KMS-11 (cell line): ENCODE results near the gene TXNDC16.

ENCODE experiments used
- H2AFZ ChIP-seq: fragments of 200-600 bp; sonication (generic); 2 replicates; pipeline ENCODE4 v1.6.1; 2016; ENCODE audit warnings: antibody characterized with exemption, mixed run types, low read depth
- H3K27ac ChIP-seq: fragments of 200-600 bp; sonication (generic); 2 replicates; pipeline ENCODE4 v1.6.1; 2016; ENCODE audit warnings: mild to moderate bottlenecking, mixed run types
- H3K27me3 ChIP-seq: fragments of 200-600 bp; sonication (generic); 2 replicates; pipeline ENCODE4 v1.6.1; 2017; ENCODE audit warnings: mild to moderate bottlenecking, low read depth, mixed run types, moderate library complexity; ENCODE audit not compliant: insufficient read depth
- H3K36me3 ChIP-seq: fragments of 200-600 bp; sonication (generic); 2 replicates; pipeline ENCODE4 v1.6.1; 2017; ENCODE audit warnings: mild to moderate bottlenecking, mixed run types; ENCODE audit not compliant: insufficient read depth
- H3K4me1 ChIP-seq: fragments of 200-600 bp; sonication (generic); 2 replicates; pipeline ENCODE4 v1.6.1; 2016; ENCODE audit warnings: mild to moderate bottlenecking, low read depth, mixed run types; ENCODE audit not compliant: poor library complexity, severe bottlenecking
- H3K4me2 ChIP-seq: fragments of 200-600 bp; sonication (generic); 2 replicates; pipeline ENCODE4 v1.7.0; 2016; ENCODE audit warnings: mild to moderate bottlenecking, mixed run types
- H3K4me3 ChIP-seq: fragments of 200-600 bp; sonication (generic); IDR thresholded peaks from 2 replicates; pipeline ENCODE4 v1.6.1; 2017; ENCODE audit warnings: low read depth, low read length, mixed read lengths; ENCODE audit not compliant: insufficient read depth
- H3K79me2 ChIP-seq: fragments of 200-600 bp; sonication (generic); 2 replicates; pipeline ENCODE4 v1.6.1; 2016; ENCODE audit warnings: low read depth, mixed run types; ENCODE audit not compliant: insufficient read depth
- H3K9ac ChIP-seq: fragments of 200-600 bp; sonication (generic); 2 replicates; pipeline ENCODE4 v1.6.1; 2016; ENCODE audit warnings: mild to moderate bottlenecking, mixed run types
- H4K20me1 ChIP-seq: fragments of 200-600 bp; sonication (generic); 2 replicates; pipeline ENCODE4 v1.6.1; 2016; ENCODE audit warnings: mild to moderate bottlenecking, mixed run types; ENCODE audit not compliant: insufficient read depth
- TF ChIP-seq, protein P1 (sequence below): fragments of 200-600 bp; sonication (generic); conservative IDR thresholded peaks from 2 replicates; pipeline ENCODE4 v1.6.1; 2017; ENCODE audit warnings: low read depth, mild to moderate bottlenecking, antibody characterized with exemption, low read length, moderate library complexity, mixed read lengths

The TXNDC16 gene

DNA sequence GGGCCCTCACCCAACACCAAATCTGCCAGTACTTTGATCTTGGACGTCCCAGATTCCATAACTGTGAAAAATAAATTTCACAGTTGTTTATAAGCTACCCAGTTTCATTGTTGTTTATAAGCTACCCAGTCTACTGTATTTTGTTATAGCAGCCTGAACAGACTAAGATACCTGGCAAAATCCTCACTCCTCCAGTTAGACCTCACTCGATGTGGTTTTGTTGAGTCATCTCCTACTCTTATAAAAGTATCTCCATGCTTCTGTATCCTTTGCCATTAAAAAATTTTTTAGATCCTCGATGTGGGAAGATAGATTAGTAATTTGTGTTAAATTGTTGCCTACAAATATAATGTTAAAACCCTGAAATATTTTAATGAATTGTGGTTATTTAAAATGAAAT, 16.0 kb downstream of the TXNDC16 start:
- TF ChIP-seq, protein P1, sequence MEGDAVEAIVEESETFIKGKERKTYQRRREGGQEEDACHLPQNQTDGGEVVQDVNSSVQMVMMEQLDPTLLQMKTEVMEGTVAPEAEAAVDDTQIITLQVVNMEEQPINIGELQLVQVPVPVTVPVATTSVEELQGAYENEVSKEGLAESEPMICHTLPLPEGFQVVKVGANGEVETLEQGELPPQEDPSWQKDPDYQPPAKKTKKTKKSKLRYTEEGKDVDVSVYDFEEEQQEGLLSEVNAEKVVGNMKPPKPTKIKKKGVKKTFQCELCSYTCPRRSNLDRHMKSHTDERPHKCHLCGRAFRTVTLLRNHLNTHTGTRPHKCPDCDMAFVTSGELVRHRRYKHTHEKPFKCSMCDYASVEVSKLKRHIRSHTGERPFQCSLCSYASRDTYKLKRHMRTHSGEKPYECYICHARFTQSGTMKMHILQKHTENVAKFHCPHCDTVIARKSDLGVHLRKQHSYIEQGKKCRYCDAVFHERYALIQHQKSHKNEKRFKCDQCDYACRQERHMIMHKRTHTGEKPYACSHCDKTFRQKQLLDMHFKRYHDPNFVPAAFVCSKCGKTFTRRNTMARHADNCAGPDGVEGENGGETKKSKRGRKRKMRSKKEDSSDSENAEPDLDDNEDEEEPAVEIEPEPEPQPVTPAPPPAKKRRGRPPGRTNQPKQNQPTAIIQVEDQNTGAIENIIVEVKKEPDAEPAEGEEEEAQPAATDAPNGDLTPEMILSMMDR, result no peak
- no peak overlapping the region for H3K9ac ChIP-seq
- no peak overlapping the region for H3K27ac ChIP-seq

DNA sequence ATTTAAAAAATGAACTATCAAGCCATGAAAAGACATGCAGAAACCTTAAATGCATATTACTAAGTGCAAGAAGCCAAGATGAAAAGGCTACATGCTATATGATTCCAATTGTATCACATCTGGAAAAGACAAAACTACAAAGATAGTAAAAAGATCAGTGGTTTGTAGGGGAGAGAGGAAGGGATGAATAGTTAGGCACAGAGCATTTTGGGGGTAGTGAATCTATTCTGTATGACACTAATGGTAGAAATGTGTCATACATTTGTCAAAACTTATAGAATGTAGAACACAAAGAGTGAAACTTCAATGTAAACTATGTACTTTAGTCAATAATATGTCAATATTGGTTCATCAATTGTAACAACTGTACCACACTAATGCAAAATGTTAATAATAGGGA, 20.8 kb downstream of the TXNDC16 start:
- no peaks in the 10 kb centered on the region for H3K36me3 ChIP-seq
- TF ChIP-seq, protein P1, result no peak
- H3K4me2 ChIP-seq, result no peak overlapping the region
- H2AFZ ChIP-seq, result no peak overlapping the region
- H3K79me2 ChIP-seq, result no peaks in the 10 kb centered on the region
- no peak overlapping the region for H3K4me3 ChIP-seq
- no peaks in the 10 kb centered on the region for H4K20me1 ChIP-seq
- H3K27me3 ChIP-seq, result no peaks in the 10 kb centered on the region
- H3K27ac ChIP-seq, result no peak overlapping the region
- no peak overlapping the region for H3K9ac ChIP-seq
- H3K4me1 ChIP-seq, result no peaks in the 10 kb centered on the region

More for the DNA sequence above, 16.0 kb downstream of the TXNDC16 start:
- Histone ChIP-seq H4K20me1 (no peaks in the 10 kb centered on the region), H3K4me3 (no peak overlapping the region), H3K79me2 (no peaks in the 10 kb centered on the region), H3K4me2 (no peak overlapping the region), H2AFZ (no peak overlapping the region), H3K27me3 (no peaks in the 10 kb centered on the region), H3K36me3 (no peaks in the 10 kb centered on the region), H3K4me1 (no peaks in the 10 kb centered on the region)

DNA sequence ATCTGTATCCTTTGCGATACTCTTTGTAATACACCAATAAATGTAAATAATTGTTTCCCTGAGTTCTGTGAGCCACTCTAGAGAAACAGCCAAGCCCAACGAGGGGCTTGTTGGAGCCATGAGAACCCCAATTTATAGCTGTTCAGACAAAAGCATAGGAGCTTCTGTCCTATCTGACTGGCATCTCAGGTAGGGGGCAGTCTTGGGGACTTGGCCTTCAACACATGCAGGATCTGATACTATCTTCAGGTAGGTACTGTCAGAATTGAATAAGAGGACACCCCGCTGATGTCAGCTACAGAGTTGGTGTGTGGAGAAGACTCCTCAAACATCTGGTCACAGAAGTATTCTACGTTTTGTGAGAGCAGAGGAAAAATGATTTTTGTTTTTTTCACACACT, 25.3 kb downstream of the TXNDC16 start:
- no peaks in the 10 kb centered on the region for H3K36me3 ChIP-seq
- H4K20me1 ChIP-seq, result no peaks in the 10 kb centered on the region
- no peak overlapping the region for H3K4me2 ChIP-seq
- H3K4me3 ChIP-seq, result no peak overlapping the region
- TF ChIP-seq, protein P1, result no peak
- no peak overlapping the region for H3K9ac ChIP-seq
- no peak overlapping the region for H3K27ac ChIP-seq
- no peaks in the 10 kb centered on the region for H3K79me2 ChIP-seq
- H3K27me3 ChIP-seq, result no peaks in the 10 kb centered on the region
- H2AFZ ChIP-seq, result no peak overlapping the region
- H3K4me1 ChIP-seq, result no peaks in the 10 kb centered on the region

DNA sequence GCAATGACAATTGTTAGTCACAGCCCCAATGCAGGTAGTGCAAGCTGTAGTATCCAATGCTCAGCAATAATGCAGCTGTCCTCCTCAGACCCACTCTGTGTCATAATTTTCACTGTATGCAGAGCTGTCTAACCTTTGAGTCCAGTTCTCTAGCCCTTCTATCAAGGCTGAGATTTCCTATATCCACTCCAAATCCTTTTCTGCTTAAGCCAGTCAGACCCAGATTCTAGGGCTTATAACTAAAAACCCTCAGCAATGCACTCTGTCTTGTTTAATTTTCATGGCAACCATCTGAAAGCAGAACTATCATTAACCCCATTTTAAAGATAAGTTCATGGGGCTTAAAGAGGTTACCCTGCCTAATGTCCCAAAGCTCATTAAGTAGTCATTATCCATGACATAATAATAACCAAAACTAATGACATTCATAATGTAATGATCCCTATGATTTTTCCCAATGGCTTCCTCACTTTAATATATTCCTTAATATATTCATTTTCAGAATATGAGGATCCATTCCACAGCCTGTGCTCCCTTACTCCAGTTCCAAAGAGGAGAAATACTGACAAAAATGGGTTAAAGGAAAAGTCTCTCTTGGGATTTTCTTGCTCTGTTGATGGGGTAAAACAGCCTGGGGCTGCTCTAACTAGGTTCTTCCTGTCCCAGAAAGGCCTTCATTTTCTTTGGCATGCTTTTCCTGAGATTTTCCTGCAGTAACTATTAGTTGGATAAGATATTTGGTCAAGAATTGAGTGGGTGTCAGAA, 29.5 kb downstream of the TXNDC16 start:
- TF ChIP-seq, protein P1, result no peak
- Histone ChIP-seq H3K36me3 (no peaks in the 10 kb centered on the region), H4K20me1 (no peaks in the 10 kb centered on the region), H3K27me3 (no peaks in the 10 kb centered on the region), H3K9ac (no peak overlapping the region), H2AFZ (no peak overlapping the region), H3K4me1 (no peaks in the 10 kb centered on the region), H3K4me2 (no peak overlapping the region), H3K27ac (no peak overlapping the region), H3K79me2 (no peaks in the 10 kb centered on the region), H3K4me3 (no peak overlapping the region)
